ENCODE measurements around the gene DOCK4. TPM values are rescaled to one million over a fixed set of nuclear protein-coding genes. Genes with fewer than 3 reads are reported as not detected.
A peak's percentile ranks its signal among the peaks of the same experiment; 100 is the strongest.

DOCK4 gene
- total and polyA plus RNA-seq, 4 donors: 2.9 to 94.3 (median 20.0) TPM

DNA sequence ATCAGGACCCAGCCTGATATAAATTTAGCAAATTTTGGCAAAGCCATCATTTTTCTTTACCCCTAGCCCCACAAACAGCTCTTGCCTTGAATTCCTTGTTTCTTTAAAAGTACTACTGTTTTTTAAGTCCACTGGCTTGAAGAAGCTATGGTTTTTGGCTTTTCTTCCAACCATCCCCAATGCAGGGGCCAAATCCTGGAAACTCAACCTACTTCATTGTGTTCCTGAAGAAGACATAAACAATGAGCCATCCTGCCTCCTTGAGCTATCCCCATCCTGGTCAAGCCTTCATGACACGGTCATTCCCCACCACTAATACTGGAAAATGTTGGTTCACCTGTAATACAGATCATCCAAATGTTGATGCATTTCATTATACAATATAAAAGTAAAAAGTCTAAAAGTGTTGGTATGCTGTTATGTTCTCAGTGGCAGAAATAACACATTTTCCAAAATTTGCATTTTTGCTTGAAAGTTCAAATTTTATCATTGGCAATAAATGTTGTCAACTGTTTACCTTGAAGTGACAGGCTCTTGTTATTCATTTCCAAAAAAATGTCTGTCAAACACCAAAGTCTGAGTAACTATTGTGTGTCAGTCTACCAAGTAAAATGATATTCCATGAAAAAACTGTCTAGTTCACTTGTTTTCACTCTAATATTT is 92.2 kb downstream of the DOCK4 start:
- no peak for ATAC-seq (ENCODE audit: low FRiP score)
- intact Hi-C loops (cut with DNase I): no loop called here
- H3K27me3 ChIP-seq (ENCODE audit: control insufficient read depth in 1 of 2, insufficient read depth in 2 of 2, low read length in 1 of 2): no peaks in the 10 kb centered on the region
- H3K27ac ChIP-seq (ENCODE audit: low read depth in 1 of 2, low read length in 2 of 2): no peak overlapping the region
- no peaks in the 10 kb centered on the region for H3K9me3 ChIP-seq (ENCODE audit: control insufficient read depth, low read length)
- 96 to 100% methylated on average over 1 of the region's 1 CpG for WGBS, 2 donors
- H3K4me1 ChIP-seq (ENCODE audit: control insufficient read depth in 1 of 2, insufficient read depth in 2 of 2, low read length in 2 of 2): peaks cover 0 to 2% of the 10 kb centered on the region in 2 donors
- H3K4me3 ChIP-seq (ENCODE audit: low read length in 2 of 2): no peak overlapping the region
- no peaks in the 10 kb centered on the region for H3K36me3 ChIP-seq (ENCODE audit: control insufficient read depth in 1 of 2, insufficient read depth in 2 of 2, low read length in 1 of 2)
- DNase-seq: no peak

DNA sequence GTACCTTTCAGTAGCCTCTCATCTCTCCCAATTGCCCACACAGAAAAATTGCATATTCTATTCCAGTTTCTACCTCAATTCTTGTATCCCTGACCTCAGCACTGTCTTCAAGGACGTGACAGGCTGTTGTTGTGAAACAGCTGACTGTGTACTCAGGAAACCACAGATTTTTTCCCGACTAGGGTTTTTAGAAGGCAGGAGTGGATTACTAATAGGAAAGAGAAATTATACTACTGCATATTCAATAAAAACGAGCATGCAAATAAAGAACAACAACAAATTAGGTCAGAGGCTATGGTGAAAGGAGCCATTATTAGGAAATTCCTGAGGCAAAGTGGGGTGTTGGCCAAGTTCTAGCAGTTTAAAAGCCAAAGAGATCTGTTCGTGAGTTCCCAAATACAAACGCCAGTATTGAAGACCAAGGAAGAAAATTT is 93.4 kb downstream of the DOCK4 start:
- Histone ChIP-seq H3K4me1 (ENCODE audit: control insufficient read depth in 1 of 2, insufficient read depth in 2 of 2, low read length in 2 of 2) (peaks cover 0 to 2% of the 10 kb centered on the region in 2 donors), H3K36me3 (ENCODE audit: control insufficient read depth in 1 of 2, insufficient read depth in 2 of 2, low read length in 1 of 2) (no peaks in the 10 kb centered on the region), H3K27ac (ENCODE audit: low read depth in 1 of 2, low read length in 2 of 2) (no peak overlapping the region), H3K27me3 (ENCODE audit: control insufficient read depth in 1 of 2, insufficient read depth in 2 of 2, low read length in 1 of 2) (no peaks in the 10 kb centered on the region), H3K9me3 (ENCODE audit: control insufficient read depth, low read length) (no peaks in the 10 kb centered on the region), H3K4me3 (ENCODE audit: low read length in 2 of 2) (no peak overlapping the region)
- 3% methylated on average over 5 of the region's 5 CpGs for WGBS, 2 donors
- DNase-seq (peak in 1 of 2 donors; percentile 52), ATAC-seq (ENCODE audit: low FRiP score) (peak; percentile 51)
- intact Hi-C loops (cut with DNase I): no loop called here

DNA sequence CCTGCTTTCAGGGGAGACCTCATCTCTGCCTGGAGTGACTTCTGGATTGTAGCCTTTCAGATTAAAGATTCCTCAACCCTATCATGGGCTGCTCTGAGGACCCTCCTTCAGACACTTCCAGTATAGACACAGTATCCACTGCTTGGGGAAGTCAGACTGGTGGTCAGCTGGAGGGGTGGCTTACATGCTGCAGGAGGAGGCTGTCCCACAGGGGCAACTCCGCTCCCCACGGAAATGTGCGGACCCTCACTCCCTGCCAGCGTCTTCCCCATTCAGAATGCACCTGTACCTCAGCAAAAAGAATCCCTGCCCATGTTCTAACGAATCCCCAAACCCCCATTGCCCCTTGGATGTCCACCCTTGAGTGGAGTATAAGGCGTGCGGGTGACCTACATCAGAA is 95.5 kb downstream of the DOCK4 start:
- WGBS, 2 donors: 97 to 98% methylated on average over 7 of the region's 7 CpGs
- no peaks in the 10 kb centered on the region for H3K27me3 ChIP-seq (ENCODE audit: control insufficient read depth in 1 of 2, insufficient read depth in 2 of 2, low read length in 1 of 2)
- H3K27ac ChIP-seq (ENCODE audit: low read depth in 1 of 2, low read length in 2 of 2): no peak overlapping the region
- intact Hi-C loops (cut with DNase I): no loop called here
- no peak for DNase-seq
- H3K9me3 ChIP-seq (ENCODE audit: control insufficient read depth, low read length): no peaks in the 10 kb centered on the region
- peaks cover 0 to 2% of the 10 kb centered on the region in 2 donors for H3K4me1 ChIP-seq (ENCODE audit: control insufficient read depth in 1 of 2, insufficient read depth in 2 of 2, low read length in 2 of 2)
- H3K4me3 ChIP-seq (ENCODE audit: low read length in 2 of 2): no peak overlapping the region
- ATAC-seq (ENCODE audit: low FRiP score): no peak
- H3K36me3 ChIP-seq (ENCODE audit: control insufficient read depth in 1 of 2, insufficient read depth in 2 of 2, low read length in 1 of 2): no peaks in the 10 kb centered on the region

DNA sequence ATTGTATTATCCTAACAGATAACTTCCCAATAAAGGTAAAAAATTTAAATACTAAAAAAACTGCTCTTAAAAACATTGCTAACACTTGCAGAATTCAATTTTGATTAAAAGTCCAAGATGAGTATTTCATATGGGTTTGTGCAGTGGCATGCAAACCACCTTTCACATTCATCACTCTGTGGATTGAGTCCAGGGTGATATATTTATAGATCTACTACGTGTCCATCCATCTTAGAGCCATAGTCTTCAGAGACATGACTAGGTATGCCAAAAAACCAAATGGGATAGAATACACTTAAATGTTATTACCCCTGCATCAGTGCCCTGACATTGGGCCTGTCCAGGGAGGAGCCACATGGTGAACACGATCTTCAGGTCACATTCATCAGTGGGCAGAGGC is 96.0 kb downstream of the DOCK4 start:
- Histone ChIP-seq H3K36me3 (ENCODE audit: control insufficient read depth in 1 of 2, insufficient read depth in 2 of 2, low read length in 1 of 2) (no peaks in the 10 kb centered on the region), H3K4me1 (ENCODE audit: control insufficient read depth in 1 of 2, insufficient read depth in 2 of 2, low read length in 2 of 2) (peaks cover 0 to 2% of the 10 kb centered on the region in 2 donors), H3K4me3 (ENCODE audit: low read length in 2 of 2) (no peak overlapping the region), H3K27me3 (ENCODE audit: control insufficient read depth in 1 of 2, insufficient read depth in 2 of 2, low read length in 1 of 2) (no peaks in the 10 kb centered on the region), H3K9me3 (ENCODE audit: control insufficient read depth, low read length) (no peaks in the 10 kb centered on the region), H3K27ac (ENCODE audit: low read depth in 1 of 2, low read length in 2 of 2) (no peak overlapping the region)
- ATAC-seq (ENCODE audit: low FRiP score) (no peak), DNase-seq (no peak)
- WGBS, 2 donors: 46 to 49% methylated on average over 2 of the region's 2 CpGs
- intact Hi-C loops (cut with DNase I): no loop called here

DNA sequence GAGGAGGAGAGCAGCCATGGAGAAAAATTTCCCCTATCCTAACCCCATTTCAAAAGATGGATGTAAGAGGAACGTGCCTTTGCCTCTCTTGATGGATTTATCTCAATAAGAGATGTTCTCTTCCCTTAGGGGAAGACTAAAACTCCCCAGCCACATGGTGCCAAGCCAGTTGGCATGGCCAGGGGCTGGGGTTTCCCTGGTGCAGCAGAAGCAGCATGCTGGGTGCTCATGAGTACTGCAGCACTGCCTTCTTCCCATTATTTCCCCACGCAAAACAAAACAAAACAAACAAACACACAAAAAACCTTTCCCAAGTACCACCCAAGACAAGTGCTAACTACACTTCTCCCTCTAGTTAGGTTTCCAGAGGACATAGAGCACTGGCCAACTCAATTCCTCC is 97.2 kb downstream of the DOCK4 start:
- no peak overlapping the region for H3K27ac ChIP-seq (ENCODE audit: low read depth in 1 of 2, low read length in 2 of 2)
- DNase-seq (no peak), ATAC-seq (ENCODE audit: low FRiP score) (no peak)
- intact Hi-C loops (cut with DNase I): no loop called here
- 51 to 53% methylated on average over 2 of the region's 2 CpGs for WGBS, 2 donors
- H3K4me1 ChIP-seq (ENCODE audit: control insufficient read depth in 1 of 2, insufficient read depth in 2 of 2, low read length in 2 of 2): peaks cover 0 to 2% of the 10 kb centered on the region in 2 donors
- H3K4me3 ChIP-seq (ENCODE audit: low read length in 2 of 2): no peak overlapping the region
- no peaks in the 10 kb centered on the region for H3K9me3 ChIP-seq (ENCODE audit: control insufficient read depth, low read length)
- no peaks in the 10 kb centered on the region for H3K36me3 ChIP-seq (ENCODE audit: control insufficient read depth in 1 of 2, insufficient read depth in 2 of 2, low read length in 1 of 2)
- H3K27me3 ChIP-seq (ENCODE audit: control insufficient read depth in 1 of 2, insufficient read depth in 2 of 2, low read length in 1 of 2): no peaks in the 10 kb centered on the region

DNA sequence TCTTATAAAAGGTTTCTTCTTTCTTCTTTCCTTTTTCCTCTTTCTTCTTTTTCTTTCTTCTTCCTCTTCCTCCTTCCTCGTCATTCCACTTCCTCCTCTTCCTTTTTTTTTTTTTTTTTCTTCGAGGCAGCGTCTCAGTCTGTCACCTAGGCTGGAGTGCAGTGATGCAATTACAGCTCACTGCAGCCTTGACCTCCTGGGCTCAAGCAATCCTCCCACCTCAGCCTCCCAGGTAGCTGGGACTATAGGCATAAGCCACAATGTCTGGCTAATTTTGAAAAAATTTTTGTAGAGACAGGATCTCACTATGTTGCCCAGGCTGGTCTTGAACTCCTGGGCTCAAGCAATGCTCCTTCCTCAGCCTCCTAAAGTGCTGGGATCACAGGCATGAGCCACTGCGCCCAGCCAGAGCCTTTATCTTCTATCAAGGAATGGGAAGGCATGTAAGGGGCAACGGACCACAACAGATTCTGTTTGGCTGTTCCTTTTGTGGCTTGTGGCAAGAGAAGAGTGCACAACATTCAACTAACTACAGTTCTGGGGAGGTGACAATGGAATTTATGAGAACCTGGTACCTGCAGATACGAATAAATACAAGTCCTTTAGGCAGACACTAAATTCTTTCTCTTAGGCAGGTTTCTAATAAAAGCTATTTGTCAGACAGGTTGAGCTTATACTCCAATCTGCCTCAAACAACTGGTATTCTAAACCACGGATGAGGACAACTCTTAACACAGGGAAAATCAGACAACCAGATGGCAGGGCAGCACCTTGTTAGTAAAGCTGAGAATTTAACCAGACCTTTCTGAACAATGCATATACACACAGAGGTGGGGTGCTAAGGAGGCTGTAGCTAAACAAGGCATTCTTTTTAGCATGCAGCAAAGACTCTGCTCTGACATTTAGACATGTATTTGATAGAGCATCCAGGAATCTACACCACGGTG is 100.3 kb downstream of the DOCK4 start:
- no peaks in the 10 kb centered on the region for H3K9me3 ChIP-seq (ENCODE audit: control insufficient read depth, low read length)
- intact Hi-C loops (cut with DNase I): no loop called here
- H3K27me3 ChIP-seq (ENCODE audit: control insufficient read depth in 1 of 2, insufficient read depth in 2 of 2, low read length in 1 of 2): no peaks in the 10 kb centered on the region
- H3K36me3 ChIP-seq (ENCODE audit: control insufficient read depth in 1 of 2, insufficient read depth in 2 of 2, low read length in 1 of 2): no peaks in the 10 kb centered on the region
- WGBS, 2 donors: 85 to 89% methylated on average over 8 of the region's 8 CpGs
- ATAC-seq (ENCODE audit: low FRiP score): no peak
- H3K27ac ChIP-seq (ENCODE audit: low read depth in 1 of 2, low read length in 2 of 2): no peak overlapping the region
- H3K4me1 ChIP-seq (ENCODE audit: control insufficient read depth in 1 of 2, insufficient read depth in 2 of 2, low read length in 2 of 2): peaks cover 0 to 4% of the 10 kb centered on the region in 2 donors
- no peak for DNase-seq
- no peak overlapping the region for H3K4me3 ChIP-seq (ENCODE audit: low read length in 2 of 2)

DNA sequence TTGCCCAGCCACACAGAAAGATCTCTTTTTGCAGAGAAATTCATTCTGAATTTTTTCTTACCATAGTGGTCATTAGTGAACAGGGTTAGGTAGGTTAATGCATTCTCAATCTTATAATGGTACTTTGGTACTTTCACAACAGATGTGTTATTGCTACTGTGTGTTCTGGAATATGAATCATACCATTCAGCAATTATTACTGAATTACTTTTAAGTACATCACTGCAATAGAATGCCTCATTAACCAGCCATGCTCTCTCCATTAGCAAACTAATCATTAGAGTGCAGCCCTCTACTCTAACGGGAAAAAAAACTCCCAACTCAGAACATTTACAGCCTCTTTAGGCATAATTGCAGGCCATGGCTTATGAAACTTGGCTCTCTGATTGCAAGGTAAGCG is 102.1 kb downstream of the DOCK4 start:
- intact Hi-C loops (cut with DNase I): no loop called here
- Histone ChIP-seq H3K36me3 (ENCODE audit: control insufficient read depth in 1 of 2, insufficient read depth in 2 of 2, low read length in 1 of 2) (no peaks in the 10 kb centered on the region), H3K9me3 (ENCODE audit: control insufficient read depth, low read length) (no peaks in the 10 kb centered on the region), H3K27ac (ENCODE audit: low read depth in 1 of 2, low read length in 2 of 2) (no peak overlapping the region), H3K27me3 (ENCODE audit: control insufficient read depth in 1 of 2, insufficient read depth in 2 of 2, low read length in 1 of 2) (no peaks in the 10 kb centered on the region), H3K4me1 (ENCODE audit: control insufficient read depth in 1 of 2, insufficient read depth in 2 of 2, low read length in 2 of 2) (peaks cover 0 to 4% of the 10 kb centered on the region in 2 donors), H3K4me3 (ENCODE audit: low read length in 2 of 2) (no peak overlapping the region)
- 83% methylated on average over 2 of the region's 2 CpGs for WGBS, 2 donors
- DNase-seq (no peak), ATAC-seq (ENCODE audit: low FRiP score) (no peak)

DNA sequence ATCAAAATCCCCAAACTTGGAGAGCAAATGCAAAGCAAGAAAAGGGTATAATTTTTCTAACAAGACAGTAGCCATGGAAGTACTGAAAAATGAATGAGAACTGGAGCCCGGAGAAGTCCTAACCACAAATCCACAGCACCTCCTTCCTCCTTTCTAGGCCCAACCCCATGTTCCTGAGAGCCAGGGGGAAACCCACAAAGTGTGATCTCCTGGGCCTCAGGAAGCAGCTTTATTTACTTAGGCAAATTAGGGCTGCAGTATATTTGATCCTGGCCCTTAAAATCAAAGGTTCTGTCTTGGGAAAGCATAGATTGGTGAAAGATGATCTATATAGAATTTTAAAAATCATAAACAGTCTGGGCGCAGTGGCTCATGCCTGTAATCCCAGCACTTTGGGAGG is 103.0 kb downstream of the DOCK4 start:
- Histone ChIP-seq H3K36me3 (ENCODE audit: control insufficient read depth in 1 of 2, insufficient read depth in 2 of 2, low read length in 1 of 2) (no peaks in the 10 kb centered on the region), H3K4me1 (ENCODE audit: control insufficient read depth in 1 of 2, insufficient read depth in 2 of 2, low read length in 2 of 2) (peaks cover 0 to 4% of the 10 kb centered on the region in 2 donors), H3K27ac (ENCODE audit: low read depth in 1 of 2, low read length in 2 of 2) (no peak overlapping the region), H3K4me3 (ENCODE audit: low read length in 2 of 2) (no peak overlapping the region), H3K9me3 (ENCODE audit: control insufficient read depth, low read length) (no peaks in the 10 kb centered on the region), H3K27me3 (ENCODE audit: control insufficient read depth in 1 of 2, insufficient read depth in 2 of 2, low read length in 1 of 2) (no peaks in the 10 kb centered on the region)
- intact Hi-C loops (cut with DNase I): no loop called here
- 91 to 94% methylated on average over 2 of the region's 2 CpGs for WGBS, 2 donors
- ATAC-seq (ENCODE audit: low FRiP score) (no peak), DNase-seq (no peak)
